Esophagus muscularis mucosa (tissue), 4 donors: Measurements from ENCODE around the gene SUPT4H1.

Source experiments
- CTCF ChIP-seq, 3 experiments: fragments of 200-600 bp in 2 of 3; fragments of 450-650 bp in 1 of 3; sonication (generic) in 2 of 3; IDR thresholded peaks; one replicate each; pipeline ENCODE4 v1.5.1; 2017 to 2019; ENCODE audit warnings: antibody characterized with exemption in 3 of 3, mild to moderate bottlenecking in 2 of 3, moderate library complexity in 1 of 3
- EP300 ChIP-seq: sonication (generic); formaldehyde crosslinking; IDR thresholded peaks from one replicate; pipeline ENCODE4 v1.6.1; 2017; ENCODE audit warnings: antibody characterized with exemption
- POLR2A ChIP-seq: fragments of 450-650 bp; IDR thresholded peaks from one replicate; pipeline ENCODE4 v1.6.1; 2017; ENCODE audit warnings: antibody characterized with exemption, moderate library complexity, mild to moderate bottlenecking, low read depth
- POLR2AphosphoS5 ChIP-seq, 2 donors: sonication (generic); formaldehyde crosslinking; IDR thresholded peaks; one replicate each; pipeline ENCODE4 v1.6.1; 2017; ENCODE audit warnings: antibody characterized with exemption in 2 of 2

- TF ChIP-seq CTCF (IDR thresholded peaks at IDR 0.05) (no peak), POLR2A (no peak), EP300 (no peak), POLR2AphosphoS5 (IDR thresholded peaks at IDR 0.05) (no peak)
Observed at GRCh38 chr17:58356231-58356630, 4.2 kb upstream of the SUPT4H1 start.
